Hepatocyte (in vitro differentiated cells): ENCODE results near the gene ZNF253. TPM values are rescaled to one million over a fixed set of nuclear protein-coding genes. Genes with fewer than 3 reads are reported as not detected.
"Not testable (repeated sequence)": the region's sequence is repeated elsewhere in the genome, so short reads cannot be mapped to it uniquely, and the experiment has no call there.

Experiments
- DNase-seq: peaks from one replicate; pipeline ENCODE4 v3.0.0-alpha.2; 2016; ENCODE audit warnings: low spot score
- H2AFZ ChIP-seq: fragments of 200-600 bp; sonication (generic); 2 replicates; pipeline ENCODE4 v1.6.0; 2016; ENCODE audit warnings: antibody characterized with exemption, mild to moderate bottlenecking
- H3K27ac ChIP-seq: fragments of 200-600 bp; sonication (generic); 2 replicates; pipeline ENCODE4 v1.5.1; 2016; ENCODE audit warnings: mild to moderate bottlenecking
- H3K27me3 ChIP-seq: fragments of 200-600 bp; sonication (generic); 2 replicates; pipeline ENCODE4 v1.6.1; 2016
- H3K36me3 ChIP-seq: fragments of 200-600 bp; sonication (generic); replicated peaks from 2 replicates; pipeline ENCODE4 v1.5.1; 2016; ENCODE audit warnings: low read depth; ENCODE audit not compliant: insufficient read depth
- H3K4me1 ChIP-seq: fragments of 200-600 bp; sonication (generic); 2 replicates; pipeline ENCODE4 v1.5.1; 2016; ENCODE audit warnings: mild to moderate bottlenecking, moderate library complexity; ENCODE audit not compliant: insufficient read depth
- H3K4me2 ChIP-seq: fragments of 200-600 bp; sonication (generic); 2 replicates; pipeline ENCODE4 v1.6.0; 2016
- H3K4me3 ChIP-seq: fragments of 200-600 bp; sonication (generic); 2 replicates; pipeline ENCODE4 v1.5.1; 2016; ENCODE audit warnings: mild to moderate bottlenecking
- H3K79me2 ChIP-seq: fragments of 200-600 bp; sonication (generic); 2 replicates; pipeline ENCODE4 v1.6.0; 2017; ENCODE audit warnings: mild to moderate bottlenecking
- H3K9me2 ChIP-seq: fragments of 200-600 bp; sonication (generic); replicated peaks from 2 replicates; pipeline ENCODE4 v1.6.0; 2017; ENCODE audit warnings: mild to moderate bottlenecking; ENCODE audit not compliant: insufficient read depth
- H3K9me3 ChIP-seq: fragments of 200-600 bp; sonication (generic); 2 replicates; pipeline ENCODE4 v1.5.1; 2016; ENCODE audit warnings: low read depth, mild to moderate bottlenecking
- H4K20me1 ChIP-seq: fragments of 200-600 bp; sonication (generic); 2 replicates; pipeline ENCODE4 v1.6.0; 2016; ENCODE audit warnings: mild to moderate bottlenecking; ENCODE audit not compliant: insufficient read depth, poor library complexity, severe bottlenecking
- CTCF ChIP-seq: fragments of 200-600 bp; sonication (generic); IDR thresholded peaks from 2 replicates; pipeline ENCODE4 v1.5.1; 2016; ENCODE audit warnings: antibody characterized with exemption, mild to moderate bottlenecking; ENCODE audit not compliant: poor library complexity
- EZH2 ChIP-seq: fragments of 200-600 bp; sonication (generic); IDR thresholded peaks from 2 replicates; pipeline ENCODE4 v1.6.1; 2016; ENCODE audit warnings: antibody characterized with exemption, mild to moderate bottlenecking, borderline replicate concordance
- EZH2phosphoT487 ChIP-seq: fragments of 200-600 bp; sonication (generic); IDR thresholded peaks from one replicate; pipeline ENCODE4 v1.6.1; 2018; ENCODE audit warnings: antibody characterized with exemption, mild to moderate bottlenecking, low read depth, moderate library complexity; ENCODE audit not compliant: unreplicated experiment, severe bottlenecking
- WGBS: methylation state at CpG from one replicate; pipeline ENCODE4 v1.1.6; 2016; ENCODE audit warnings: low lambda C conversion rate; ENCODE audit errors: missing lambda C conversion rate; 5-methylcytosine and 5-hydroxymethylcytosine counted together
- polyA plus RNA-seq: library from polyadenylated mRNA; unstranded; fragments of >200 nt; fragmentation: Nextera tagmentation; extraction: Ambion mirVana; gene quantifications from 2 replicates; pipeline ENCODE4 v1.2.1, GENCODE V29; 2016
- total RNA-seq: library from RNA; depleted of rRNA; stranded (reverse); fragments of >200 nt; gene quantifications from 2 replicates; pipeline ENCODE4 v1.2.3, GENCODE V29; 2014

Gene ZNF253
- total and polyA plus RNA-seq, 2 experiments from 2014 or later, result 5.0 to 12.3 TPM

GRCh38 chr19:19820774-19821320 lies 44.8 kb upstream of the ZNF253 start:
- Histone ChIP-seq H4K20me1 (no peaks in the 10 kb centered on the region), H3K27me3 (no peaks in the 10 kb centered on the region), H2AFZ (peak overlapping the region; percentile 67), H3K27ac (peak overlapping the region; percentile 98), H3K79me2 (peaks cover 54% of the 10 kb centered on the region), H3K9me3 (peaks cover 21% of the 10 kb centered on the region), H3K4me3 (peak overlapping the region; percentile 33), H3K4me1 (no peaks in the 10 kb centered on the region), H3K4me2 (peak overlapping the region; percentile 84), H3K9me2 (no peaks in the 10 kb centered on the region), H3K36me3 (peaks cover 3% of the 10 kb centered on the region)
- TF ChIP-seq EZH2phosphoT487 (no peak), CTCF (no peak)
- no peak for DNase-seq
- 42% methylated on average over 17 of the region's 17 CpGs for WGBS

- Histone ChIP-seq H3K27me3 (no peaks in the 10 kb centered on the region), H3K4me1 (no peaks in the 10 kb centered on the region), H3K27ac (peak within 1 kb of the TSS; percentile 98), H3K4me2 (peak within 1 kb of the TSS; percentile 84), H2AFZ (peak within 1 kb of the TSS; percentile 67), H4K20me1 (no peaks in the 10 kb centered on the region), H3K9me2 (no peaks in the 10 kb centered on the region), H3K36me3 (peaks cover 3% of the 10 kb centered on the region), H3K9me3 (peaks cover 18% of the 10 kb centered on the region), H3K79me2 (peaks cover 47% of the 10 kb centered on the region), H3K4me3 (peak within 1 kb of the TSS; percentile 33)
- TF ChIP-seq EZH2phosphoT487 (no peak), EZH2 (no peak), CTCF (no peak)
- peak; percentile 98 for DNase-seq
- 16% methylated on average over 28 of the region's 28 CpGs for WGBS
Observed at GRCh38 chr19:19821366-19821951, 44.2 kb upstream of the ZNF253 start, which contains the start of gene ZNF506. Gene ZNF506 (minus strand): TSS chr19:19821750. CDS start chr19:19821603, 147 bp downstream.

GRCh38 chr19:19821976-19822375 lies 43.7 kb upstream of the ZNF253 start:
- H3K9me2 ChIP-seq, DNase-seq, H3K36me3 ChIP-seq, H3K27me3 ChIP-seq, H3K4me3 ChIP-seq, H4K20me1 ChIP-seq, H3K4me1 ChIP-seq: not testable (repeated sequence)
- peak overlapping the region; percentile 70 for H3K4me2 ChIP-seq
- H2AFZ ChIP-seq, result peak overlapping the region; percentile 49
- H3K79me2 ChIP-seq, result peaks cover 42% of the 10 kb centered on the region
- peaks cover 18% of the 10 kb centered on the region for H3K9me3 ChIP-seq
- 63% methylated on average over 11 of the region's 11 CpGs for WGBS
- H3K27ac ChIP-seq, result peak overlapping the region; percentile 65

GRCh38 chr19:19823916-19824315 lies 41.8 kb upstream of the ZNF253 start:
- Histone ChIP-seq H3K9me3 (peaks cover 10% of the 10 kb centered on the region), H3K4me1 (no peaks in the 10 kb centered on the region), H3K27ac (no peak overlapping the region), H3K36me3 (peaks cover 3% of the 10 kb centered on the region), H3K4me2 (no peak overlapping the region), H3K9me2 (no peaks in the 10 kb centered on the region), H3K79me2 (peaks cover 23% of the 10 kb centered on the region), H2AFZ (no peak overlapping the region), H3K27me3 (no peaks in the 10 kb centered on the region), H4K20me1 (no peaks in the 10 kb centered on the region), H3K4me3 (no peak overlapping the region)
- WGBS, result 78% methylated on average over 2 of the region's 2 CpGs
- TF ChIP-seq EZH2phosphoT487, result no peak
- no peak for TF ChIP-seq CTCF
- no peak for TF ChIP-seq EZH2
- DNase-seq, result no peak
